SK-N-SH treated with all-trans-retinoic acid at 6 μM for 48 hours (cell line): ENCODE data around the gene ZSCAN5B.

ENCODE experiments used
- ARNTL ChIP-seq: fragments of 450-650 bp; formaldehyde crosslinking; IDR thresholded peaks from 2 replicates; pipeline ENCODE4 v1.5.0; 2020; ENCODE audit warnings: low read depth, mild to moderate bottlenecking, moderate library complexity, borderline replicate concordance
- CSDC2 ChIP-seq: fragments of 250-450 bp; sonication (Bioruptor Pico); IDR thresholded peaks from 2 replicates; pipeline ENCODE4 v1.5.0; 2020; ENCODE audit warnings: mild to moderate bottlenecking, moderate library complexity
- GLIS3 ChIP-seq: fragments of 250-450 bp; sonication (Bioruptor Pico); IDR thresholded peaks from 2 replicates; pipeline ENCODE4 v1.5.0; 2020; ENCODE audit warnings: mild to moderate bottlenecking, moderate library complexity
- ZFP3 ChIP-seq: fragments of 250-450 bp; sonication (Bioruptor Pico); IDR thresholded peaks from 2 replicates; pipeline ENCODE4 v1.5.0; 2020; ENCODE audit warnings: mild to moderate bottlenecking, moderate library complexity
- ZFP30 ChIP-seq: fragments of 450-650 bp; formaldehyde crosslinking; IDR thresholded peaks from 2 replicates; pipeline ENCODE4 v1.5.0; 2022; ENCODE audit warnings: mild to moderate bottlenecking, moderate library complexity
- ZNF565 ChIP-seq: fragments of 450-650 bp; formaldehyde crosslinking; conservative IDR thresholded peaks from 2 replicates; pipeline ENCODE4 v1.5.0; 2020; ENCODE audit warnings: low read depth, mild to moderate bottlenecking, moderate library complexity
- TF ChIP-seq, protein P1 (sequence below): fragments of 250-450 bp; sonication (Bioruptor Pico); IDR thresholded peaks from 2 replicates; pipeline ENCODE4 v1.8.0; 2020; ENCODE audit warnings: mild to moderate bottlenecking, moderate library complexity, borderline replicate concordance
- TF ChIP-seq, protein P2 (sequence below): fragments of 250-450 bp; sonication (Bioruptor Pico); IDR thresholded peaks from 2 replicates; pipeline ENCODE4 v1.5.1; 2020; ENCODE audit warnings: low read depth, mild to moderate bottlenecking, moderate library complexity

DNA sequence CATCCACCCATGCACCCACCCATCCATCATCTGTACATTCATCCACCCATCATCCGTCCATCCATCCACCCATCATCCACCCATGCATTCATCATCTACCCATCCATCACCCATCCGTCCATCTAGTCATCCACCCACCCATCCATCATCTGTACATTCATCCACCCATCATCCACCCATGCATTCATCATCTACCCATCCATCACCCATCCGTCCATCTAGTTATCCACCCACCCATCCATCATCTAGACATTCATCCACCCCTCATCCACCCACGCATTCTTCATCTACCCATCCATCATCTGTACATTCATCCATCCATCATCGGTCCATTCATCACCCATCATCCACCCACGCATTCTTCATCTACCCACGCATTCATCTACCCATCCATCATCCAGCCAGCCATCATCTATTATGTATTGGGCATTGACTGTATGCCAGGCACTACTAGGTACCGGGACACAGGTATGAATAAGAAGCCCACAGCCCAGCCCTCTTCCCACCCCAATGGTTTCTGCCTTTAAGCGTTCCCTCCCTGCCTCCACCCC is 38.5 kb downstream of the ZSCAN5B start:
- TF ChIP-seq, protein P1, sequence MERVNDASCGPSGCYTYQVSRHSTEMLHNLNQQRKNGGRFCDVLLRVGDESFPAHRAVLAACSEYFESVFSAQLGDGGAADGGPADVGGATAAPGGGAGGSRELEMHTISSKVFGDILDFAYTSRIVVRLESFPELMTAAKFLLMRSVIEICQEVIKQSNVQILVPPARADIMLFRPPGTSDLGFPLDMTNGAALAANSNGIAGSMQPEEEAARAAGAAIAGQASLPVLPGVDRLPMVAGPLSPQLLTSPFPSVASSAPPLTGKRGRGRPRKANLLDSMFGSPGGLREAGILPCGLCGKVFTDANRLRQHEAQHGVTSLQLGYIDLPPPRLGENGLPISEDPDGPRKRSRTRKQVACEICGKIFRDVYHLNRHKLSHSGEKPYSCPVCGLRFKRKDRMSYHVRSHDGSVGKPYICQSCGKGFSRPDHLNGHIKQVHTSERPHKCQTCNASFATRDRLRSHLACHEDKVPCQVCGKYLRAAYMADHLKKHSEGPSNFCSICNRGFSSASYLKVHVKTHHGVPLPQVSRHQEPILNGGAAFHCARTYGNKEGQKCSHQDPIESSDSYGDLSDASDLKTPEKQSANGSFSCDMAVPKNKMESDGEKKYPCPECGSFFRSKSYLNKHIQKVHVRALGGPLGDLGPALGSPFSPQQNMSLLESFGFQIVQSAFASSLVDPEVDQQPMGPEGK (CRISPR knock-in tag) = no peak
- TF ChIP-seq GLIS3 (CRISPR knock-in tag) (no peak), ARNTL (CRISPR knock-in tag) (no peak), ZFP30 (no peak), ZNF565 (CRISPR knock-in tag) (no peak), CSDC2 (CRISPR knock-in tag) (no peak), ZFP3 (CRISPR knock-in tag) (no peak)
- TF ChIP-seq, protein P2, sequence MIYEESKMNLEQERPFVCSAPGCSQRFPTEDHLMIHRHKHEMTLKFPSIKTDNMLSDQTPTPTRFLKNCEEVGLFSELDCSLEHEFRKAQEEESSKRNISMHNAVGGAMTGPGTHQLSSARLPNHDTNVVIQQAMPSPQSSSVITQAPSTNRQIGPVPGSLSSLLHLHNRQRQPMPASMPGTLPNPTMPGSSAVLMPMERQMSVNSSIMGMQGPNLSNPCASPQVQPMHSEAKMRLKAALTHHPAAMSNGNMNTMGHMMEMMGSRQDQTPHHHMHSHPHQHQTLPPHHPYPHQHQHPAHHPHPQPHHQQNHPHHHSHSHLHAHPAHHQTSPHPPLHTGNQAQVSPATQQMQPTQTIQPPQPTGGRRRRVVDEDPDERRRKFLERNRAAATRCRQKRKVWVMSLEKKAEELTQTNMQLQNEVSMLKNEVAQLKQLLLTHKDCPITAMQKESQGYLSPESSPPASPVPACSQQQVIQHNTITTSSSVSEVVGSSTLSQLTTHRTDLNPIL (CRISPR knock-in tag) = no peak
